Neuronal stem cell (in vitro differentiated cells): ENCODE data around the gene PRDM1.

Source experiments
- DNase-seq: peaks from one replicate; pipeline ENCODE4 v3.0.0-alpha.2; 2013; ENCODE audit warnings: low spot score
- H2AFZ ChIP-seq: one replicate; pipeline ENCODE4 v1.6.1; 2013; ENCODE audit warnings: mild to moderate bottlenecking, low read length, inconsistent platforms
- H2AK5ac ChIP-seq: 2 replicates; pipeline ENCODE4 v1.6.1; 2013; ENCODE audit warnings: low read depth, mild to moderate bottlenecking, inconsistent platforms, low read length, moderate library complexity, mixed read lengths
- H2BK120ac ChIP-seq: 2 replicates; pipeline ENCODE4 v1.6.1; 2013; ENCODE audit warnings: low read depth, mild to moderate bottlenecking, inconsistent platforms, low read length, moderate library complexity, mixed read lengths
- H2BK12ac ChIP-seq: one replicate; pipeline ENCODE4 v1.6.1; 2013; ENCODE audit warnings: low read length, inconsistent platforms
- H2BK15ac ChIP-seq: 2 replicates; pipeline ENCODE4 v1.6.1; 2013; ENCODE audit warnings: mild to moderate bottlenecking, low read length, inconsistent platforms, mixed read lengths
- H2BK5ac ChIP-seq: one replicate; pipeline ENCODE4 v1.6.1; 2013; ENCODE audit warnings: inconsistent platforms, mild to moderate bottlenecking, low read length, moderate library complexity
- H3K14ac ChIP-seq: one replicate; pipeline ENCODE4 v1.6.1; 2013; ENCODE audit warnings: low read length, inconsistent platforms
- H3K18ac ChIP-seq: 2 replicates; pipeline ENCODE4 v1.6.1; 2013; ENCODE audit warnings: low read length, inconsistent platforms
- H3K23ac ChIP-seq: 2 replicates; pipeline ENCODE4 v1.6.1; 2013; ENCODE audit warnings: low read depth, mild to moderate bottlenecking, mixed read lengths, low read length, inconsistent platforms; ENCODE audit not compliant: poor library complexity
- H3K27ac ChIP-seq: replicated peaks from 3 replicates; pipeline ENCODE4 v1.5.1; 2013; ENCODE audit warnings: low read length, inconsistent platforms
- H3K27me3 ChIP-seq, 3 experiments: 2 replicates each; pipeline ENCODE4 v1.6.1; 2013; ENCODE audit warnings: low read length in 3 of 3, mild to moderate bottlenecking in 2 of 3, inconsistent platforms in 1 of 3, low read depth in 1 of 3, mixed read lengths in 1 of 3, moderate library complexity in 1 of 3; ENCODE audit not compliant: control insufficient read depth in 3 of 3, insufficient read depth in 3 of 3
- H3K36me3 ChIP-seq, 2 donors: replicated peaks in 1 of 2; 2 replicates each; pipeline ENCODE4 v1.6.1; 2013; ENCODE audit warnings: low read length in 2 of 2; ENCODE audit not compliant: control insufficient read depth in 2 of 2, insufficient read depth in 2 of 2
- H3K4ac ChIP-seq: 2 replicates; pipeline ENCODE4 v1.6.1; 2013; ENCODE audit warnings: inconsistent platforms, mild to moderate bottlenecking, low read length, moderate library complexity
- H3K4me1 ChIP-seq, 2 donors: 1 replicate in 1 of 2; 2 replicates in 1 of 2; pipeline ENCODE4 v1.6.1; 2013; ENCODE audit warnings: low read length in 2 of 2, low read depth in 1 of 2; ENCODE audit not compliant: control insufficient read depth in 2 of 2, insufficient read depth in 1 of 2
- H3K4me2 ChIP-seq: one replicate; pipeline ENCODE4 v1.6.1; 2013; ENCODE audit warnings: mild to moderate bottlenecking, low read length, inconsistent platforms; ENCODE audit not compliant: insufficient read depth, poor library complexity, severe bottlenecking
- H3K4me3 ChIP-seq, 2 donors: 2 replicates each; pipeline ENCODE4 v1.5.1; 2013; ENCODE audit warnings: low read length in 2 of 2, mild to moderate bottlenecking in 2 of 2, inconsistent platforms in 1 of 2, moderate library complexity in 1 of 2
- H3K79me1 ChIP-seq: one replicate; pipeline ENCODE4 v1.6.1; 2013; ENCODE audit warnings: low read depth, mild to moderate bottlenecking, inconsistent platforms, low read length, moderate library complexity
- H3K9ac ChIP-seq: one replicate; pipeline ENCODE4 v1.6.1; 2013; ENCODE audit warnings: mild to moderate bottlenecking, low read depth, low read length, inconsistent platforms; ENCODE audit not compliant: poor library complexity
- H3K9me3 ChIP-seq, 2 donors: replicated peaks in 1 of 2; 2 replicates each; pipeline versions ENCODE3 to v1.6.1; 2013; ENCODE audit warnings: low read length in 2 of 2, mild to moderate bottlenecking in 2 of 2, inconsistent platforms in 1 of 2, low read depth in 1 of 2, mixed read lengths in 1 of 2, moderate library complexity in 1 of 2; ENCODE audit not compliant: control insufficient read depth in 2 of 2, insufficient read depth in 1 of 2
- H4K8ac ChIP-seq: one replicate; pipeline ENCODE4 v1.6.1; 2013; ENCODE audit warnings: low read depth, mild to moderate bottlenecking, inconsistent platforms, low read length, moderate library complexity
- H4K91ac ChIP-seq: one replicate; pipeline ENCODE4 v1.6.1; 2013; ENCODE audit warnings: low read length, low read depth, mild to moderate bottlenecking, inconsistent platforms; ENCODE audit not compliant: poor library complexity
- WGBS, 2 donors: extraction: QIAGEN DNeasy Blood & Tissue Kit; methylation state at CpG; one replicate each; pipeline ENCODE4 v1.1.7; 2013; ENCODE audit warnings: missing lambda C conversion rate in 2 of 2, mixed read lengths in 1 of 2; ENCODE audit not compliant: insufficient read length in 2 of 2, insufficient replicate concordance in 1 of 2; ENCODE audit errors: extremely low coverage in 2 of 2; 5-methylcytosine and 5-hydroxymethylcytosine counted together

PRDM1 gene

DNA sequence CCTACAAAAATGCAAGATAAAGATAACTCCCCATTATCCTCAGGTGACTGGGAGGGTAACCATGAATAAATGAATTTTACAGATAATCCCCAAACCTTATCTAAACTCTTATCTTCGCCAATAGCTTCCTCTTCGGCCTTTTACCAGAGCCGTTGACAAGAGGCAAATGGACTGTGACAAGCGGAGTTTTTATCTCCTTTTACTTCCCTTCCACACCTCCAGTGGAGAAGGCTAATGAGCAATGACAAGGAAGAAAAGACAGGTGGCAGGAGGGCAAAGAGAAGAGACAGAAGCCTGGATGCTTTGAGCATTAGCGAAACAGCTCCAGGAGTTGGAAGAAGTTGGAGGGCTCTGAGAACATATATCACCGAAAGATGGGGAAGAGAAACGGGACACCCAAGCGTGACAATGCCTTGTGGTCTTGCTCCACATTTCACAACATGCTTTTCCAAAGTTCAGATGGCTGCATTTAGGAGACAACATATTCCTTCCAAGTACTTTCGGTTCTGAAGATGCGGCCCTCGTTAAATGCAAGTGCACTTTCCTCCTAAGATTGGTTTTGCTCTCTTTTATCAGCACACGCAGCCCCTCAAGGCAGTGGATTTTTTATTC lies 69.2 kb downstream of the PRDM1 start:
- DNase-seq: no peak
- Histone ChIP-seq H3K4ac (no peak overlapping the region), H3K9ac (no peak overlapping the region), H4K8ac (no peak overlapping the region), H2BK120ac (no peak overlapping the region), H2AK5ac (no peak overlapping the region), H2BK5ac (no peak overlapping the region), H2AFZ (no peak overlapping the region), H2BK15ac (no peak overlapping the region), H3K27ac (no peak overlapping the region), H3K4me3 (no peak overlapping the region), H3K4me1 (no peaks in the 10 kb centered on the region), H3K23ac (no peak overlapping the region), H3K36me3 (no peaks in the 10 kb centered on the region), H4K91ac (no peak overlapping the region), H2BK12ac (no peak overlapping the region), H3K18ac (no peak overlapping the region), H3K79me1 (no peaks in the 10 kb centered on the region), H3K4me2 (no peak overlapping the region), H3K9me3 (no peaks in the 10 kb centered on the region), H3K27me3 (peaks cover 0 to 25% (median 0%) of the 10 kb centered on the region in 3 experiments), H3K14ac (no peak overlapping the region)
- WGBS, 2 donors: no CpG with 5 or more reads among the region's 12 CpGs

DNA sequence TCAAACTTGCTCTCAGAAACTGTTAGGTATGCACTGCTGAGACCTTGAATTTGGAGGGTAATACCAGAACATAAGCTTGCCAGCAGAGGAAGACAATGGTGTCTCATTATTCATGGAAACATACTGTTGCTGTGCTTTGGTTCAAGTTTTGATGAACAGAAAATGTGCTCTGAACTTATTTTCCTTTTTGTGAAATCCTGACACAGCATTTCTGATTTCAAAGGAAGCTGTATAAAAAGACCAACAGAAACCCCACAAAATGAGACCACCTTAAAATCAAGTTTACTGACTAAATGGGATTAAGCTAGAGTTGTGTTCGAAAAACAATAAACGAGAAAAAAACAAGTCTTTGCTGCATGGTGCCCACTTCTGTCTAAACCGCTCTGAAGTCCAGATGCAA lies 70.3 kb downstream of the PRDM1 start:
- DNase-seq: no peak
- Histone ChIP-seq H3K23ac (no peak overlapping the region), H2BK5ac (no peak overlapping the region), H3K14ac (no peak overlapping the region), H3K18ac (no peak overlapping the region), H3K4me2 (no peak overlapping the region), H2AK5ac (no peak overlapping the region), H4K91ac (no peak overlapping the region), H2BK120ac (no peak overlapping the region), H3K27me3 (peaks cover 0 to 26% (median 0%) of the 10 kb centered on the region in 3 experiments), H3K4me3 (no peak overlapping the region), H3K9me3 (no peaks in the 10 kb centered on the region), H2BK15ac (no peak overlapping the region), H2BK12ac (no peak overlapping the region), H3K79me1 (no peaks in the 10 kb centered on the region), H3K9ac (no peak overlapping the region), H2AFZ (no peak overlapping the region), H3K36me3 (no peaks in the 10 kb centered on the region), H3K4me1 (no peaks in the 10 kb centered on the region), H3K4ac (no peak overlapping the region), H3K27ac (no peak overlapping the region), H4K8ac (no peak overlapping the region)
- WGBS, 2 donors: no CpG with 5 or more reads among the region's 3 CpGs

DNA sequence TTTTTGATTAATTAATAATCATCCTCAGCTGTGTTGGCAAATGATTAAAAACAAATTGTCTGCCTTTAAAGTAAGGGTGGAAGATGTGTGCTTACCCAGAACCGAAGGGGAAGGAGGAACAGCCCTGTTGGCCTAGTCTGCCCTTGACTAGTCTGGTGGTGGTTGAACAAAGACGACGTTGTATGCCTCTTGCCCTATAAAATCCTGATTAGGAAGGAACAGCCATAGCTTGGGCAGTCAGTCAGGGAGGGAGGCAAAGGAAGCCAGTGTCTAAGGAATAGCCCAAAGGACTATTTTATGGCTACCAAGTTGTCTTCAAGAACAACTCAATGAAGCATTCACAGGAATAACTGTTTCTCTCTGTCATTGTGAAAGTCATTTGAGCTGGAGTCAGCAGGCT lies 70.7 kb downstream of the PRDM1 start:
- Histone ChIP-seq H3K14ac (no peak overlapping the region), H3K36me3 (no peaks in the 10 kb centered on the region), H3K4me2 (no peak overlapping the region), H2BK120ac (no peak overlapping the region), H4K91ac (no peak overlapping the region), H4K8ac (no peak overlapping the region), H2AK5ac (no peak overlapping the region), H3K23ac (no peak overlapping the region), H3K27me3 (peaks cover 0 to 25% (median 0%) of the 10 kb centered on the region in 3 experiments), H3K4me1 (no peaks in the 10 kb centered on the region), H3K9ac (no peak overlapping the region), H2BK12ac (no peak overlapping the region), H2BK15ac (no peak overlapping the region), H3K4me3 (no peak overlapping the region), H3K79me1 (no peaks in the 10 kb centered on the region), H2AFZ (no peak overlapping the region), H3K9me3 (no peaks in the 10 kb centered on the region), H3K18ac (no peak overlapping the region), H3K27ac (no peak overlapping the region), H3K4ac (no peak overlapping the region), H2BK5ac (no peak overlapping the region)
- no peak for DNase-seq
- no CpG with 5 or more reads among the region's 3 CpGs for WGBS, 2 donors

DNA sequence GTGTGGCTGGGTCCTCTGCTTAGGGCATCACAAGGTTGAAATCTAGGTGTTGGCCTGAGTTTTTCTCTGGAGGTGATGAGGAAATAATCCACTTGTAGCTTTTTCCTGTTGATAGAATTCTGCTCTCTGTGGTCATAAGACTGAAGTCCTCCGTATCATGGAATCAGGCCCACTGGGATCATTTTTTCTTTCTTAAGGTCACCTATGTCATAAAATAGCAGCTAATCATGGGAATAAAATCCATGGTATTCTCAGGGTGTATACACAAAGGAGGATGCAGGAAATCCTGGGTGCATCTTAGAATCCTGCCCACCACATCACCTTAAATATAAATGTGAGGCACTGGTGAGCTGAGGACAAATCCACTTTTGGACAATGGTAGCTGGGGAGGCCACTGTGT lies 72.7 kb downstream of the PRDM1 start:
- Histone ChIP-seq H2BK15ac (no peak overlapping the region), H2BK5ac (no peak overlapping the region), H4K8ac (no peak overlapping the region), H3K4me3 (no peak overlapping the region), H2AFZ (no peak overlapping the region), H3K9me3 (no peaks in the 10 kb centered on the region), H3K27ac (no peak overlapping the region), H3K14ac (no peak overlapping the region), H2AK5ac (no peak overlapping the region), H3K23ac (no peak overlapping the region), H2BK120ac (no peak overlapping the region), H3K4me1 (peaks cover 4 to 9% of the 10 kb centered on the region in 2 donors), H2BK12ac (no peak overlapping the region), H3K27me3 (peaks cover 0 to 34% (median 0%) of the 10 kb centered on the region in 3 experiments), H3K4me2 (no peak overlapping the region), H3K79me1 (no peaks in the 10 kb centered on the region), H3K4ac (no peak overlapping the region), H3K9ac (no peak overlapping the region), H4K91ac (no peak overlapping the region), H3K18ac (no peak overlapping the region), H3K36me3 (no peaks in the 10 kb centered on the region)
- DNase-seq: no peak
- WGBS, 2 donors: no CpG with 5 or more reads among the region's 1 CpG
